IgD-negative memory B cell (primary cell): ENCODE data around the gene PEX14. TPM values are rescaled to one million over a fixed set of nuclear protein-coding genes. Genes with fewer than 3 reads are reported as not detected.
"Not testable (repeated sequence)": the region's sequence is repeated elsewhere in the genome, so short reads cannot be mapped to it uniquely, and the experiment has no call there.

Source experiments
- H3K27ac Mint-ChIP-seq, 3 donors: one replicate each; pipeline ENCODE4 v1.8.0; 2020 to 2022; ENCODE audit warnings: mild to moderate bottlenecking in 3 of 3, mixed read lengths in 3 of 3, moderate library complexity in 1 of 3
- H3K27me3 Mint-ChIP-seq: one replicate; pipeline ENCODE4 v1.8.0; 2021; ENCODE audit warnings: mixed read lengths
- H3K36me3 Mint-ChIP-seq: one replicate; pipeline ENCODE4 v1.8.0; 2020; ENCODE audit warnings: mild to moderate bottlenecking, mixed read lengths
- H3K4me1 Mint-ChIP-seq, 3 donors: one replicate each; pipeline ENCODE4 v1.8.0; 2020 to 2022; ENCODE audit warnings: mixed read lengths in 3 of 3, mild to moderate bottlenecking in 1 of 3
- H3K4me3 Mint-ChIP-seq, 4 donors: one replicate each; pipeline ENCODE4 v1.8.0; 2020 to 2022; ENCODE audit warnings: mild to moderate bottlenecking in 4 of 4, mixed read lengths in 4 of 4, moderate library complexity in 3 of 4
- H3K9me3 Mint-ChIP-seq, 3 donors: one replicate each; pipeline ENCODE4 v1.8.0; 2020 to 2021; ENCODE audit warnings: mixed read lengths in 3 of 3, mild to moderate bottlenecking in 1 of 3
- polyA plus RNA-seq: library from polyadenylated mRNA; unstranded; fragments of 300-500 nt; fragmentation: Illumina TruSeq; gene quantifications from one replicate; pipeline ENCODE4 v1.2.3, GENCODE V29; 2021

The PEX14 gene
- polyA plus RNA-seq, 1 donor from 2014 or later = 7.6 TPM

GRCh38 chr1:10495952-10496351, 21.2 kb downstream of the PEX14 start:
- Mint-ChIP-seq H3K4me3 (peak overlapping the region in 2 of 4 donors; percentile 25 to 60), H3K9me3 (no peaks in the 10 kb centered on the region), H3K4me1 (peaks cover 5 to 20% (median 13%) of the 10 kb centered on the region in 3 donors), H3K27ac (peak overlapping the region; percentile 43 to 95 (median 93)), H3K27me3 (no peaks in the 10 kb centered on the region), H3K36me3 (no peaks in the 10 kb centered on the region)

- Mint-ChIP-seq H3K9me3 (no peaks in the 10 kb centered on the region), H3K4me1 (peaks cover 8 to 20% (median 16%) of the 10 kb centered on the region in 3 donors), H3K36me3 (no peaks in the 10 kb centered on the region), H3K27me3 (no peaks in the 10 kb centered on the region), H3K4me3 (peak overlapping the region in 1 of 4 donors; percentile 4), H3K27ac (no peak overlapping the region)
Observed at GRCh38 chr1:10497109-10497508, 22.4 kb downstream of the PEX14 start.

GRCh38 chr1:10498231-10498630, 23.5 kb downstream of the PEX14 start:
- no peaks in the 10 kb centered on the region for H3K36me3 Mint-ChIP-seq
- peaks cover 11 to 23% (median 19%) of the 10 kb centered on the region in 3 donors for H3K4me1 Mint-ChIP-seq
- no peaks in the 10 kb centered on the region for H3K9me3 Mint-ChIP-seq
- H3K27ac Mint-ChIP-seq = peak overlapping the region in 1 of 3 donors; percentile 42
- no peaks in the 10 kb centered on the region for H3K27me3 Mint-ChIP-seq
- H3K4me3 Mint-ChIP-seq = peak overlapping the region in 2 of 4 donors; percentile 3 to 23

- H3K4me3 Mint-ChIP-seq = no peak overlapping the region
- no peak overlapping the region for H3K27ac Mint-ChIP-seq
- H3K4me1 Mint-ChIP-seq = peaks cover 6 to 13% (median 9%) of the 10 kb centered on the region in 3 donors
- H3K9me3 Mint-ChIP-seq = no peaks in the 10 kb centered on the region
- no peaks in the 10 kb centered on the region for H3K27me3 Mint-ChIP-seq
- H3K36me3 Mint-ChIP-seq = no peaks in the 10 kb centered on the region
Observed at GRCh38 chr1:10502206-10502605, 27.5 kb downstream of the PEX14 start.

GRCh38 chr1:10504249-10504648, 29.5 kb downstream of the PEX14 start:
- H3K9me3 Mint-ChIP-seq = no peaks in the 10 kb centered on the region
- peaks cover 12 to 14% (median 13%) of the 10 kb centered on the region in 3 donors for H3K4me1 Mint-ChIP-seq
- no peak overlapping the region for H3K4me3 Mint-ChIP-seq
- H3K36me3 Mint-ChIP-seq = no peaks in the 10 kb centered on the region
- H3K27ac Mint-ChIP-seq = no peak overlapping the region
- no peaks in the 10 kb centered on the region for H3K27me3 Mint-ChIP-seq

GRCh38 chr1:10506046-10506676, 31.4 kb downstream of the PEX14 start:
- H3K27ac Mint-ChIP-seq = peak overlapping the region in 1 of 3 donors; percentile 67
- H3K9me3 Mint-ChIP-seq, H3K36me3 Mint-ChIP-seq, H3K4me3 Mint-ChIP-seq, H3K27me3 Mint-ChIP-seq: not testable (repeated sequence)
- H3K4me1 Mint-ChIP-seq = peaks cover 22 to 24% (median 23%) of the 10 kb centered on the region in 3 donors

- Mint-ChIP-seq H3K9me3 (no peaks in the 10 kb centered on the region), H3K4me1 (peaks cover 25 to 29% (median 26%) of the 10 kb centered on the region in 3 donors), H3K27ac (peak overlapping the region in 1 of 3 donors; percentile 67), H3K27me3 (no peaks in the 10 kb centered on the region), H3K36me3 (no peaks in the 10 kb centered on the region), H3K4me3 (no peak overlapping the region)
Observed at GRCh38 chr1:10506677-10507047, 31.9 kb downstream of the PEX14 start.

GRCh38 chr1:10507111-10507879, 32.5 kb downstream of the PEX14 start:
- Mint-ChIP-seq H3K27ac (peak overlapping the region in 1 of 3 donors; percentile 9), H3K4me1 (peaks cover 20 to 28% (median 21%) of the 10 kb centered on the region in 3 donors), H3K4me3 (peak overlapping the region in 1 of 4 donors; percentile 58), H3K36me3 (no peaks in the 10 kb centered on the region), H3K9me3 (no peaks in the 10 kb centered on the region), H3K27me3 (no peaks in the 10 kb centered on the region)

- Mint-ChIP-seq H3K36me3 (no peaks in the 10 kb centered on the region), H3K4me1 (peaks cover 20 to 29% (median 21%) of the 10 kb centered on the region in 3 donors), H3K9me3 (no peaks in the 10 kb centered on the region), H3K4me3 (no peak overlapping the region), H3K27ac (peak overlapping the region in 1 of 3 donors; percentile 69), H3K27me3 (no peaks in the 10 kb centered on the region)
Observed at GRCh38 chr1:10508511-10508951, 33.8 kb downstream of the PEX14 start.

- no peak overlapping the region for H3K27ac Mint-ChIP-seq
- peaks cover 1% of the 10 kb centered on the region for H3K36me3 Mint-ChIP-seq
- peak overlapping the region in 2 of 4 donors; percentile 16 to 76 for H3K4me3 Mint-ChIP-seq
- no peaks in the 10 kb centered on the region for H3K27me3 Mint-ChIP-seq
- no peaks in the 10 kb centered on the region for H3K9me3 Mint-ChIP-seq
- peaks cover 23 to 29% (median 29%) of the 10 kb centered on the region in 3 donors for H3K4me1 Mint-ChIP-seq
Observed at GRCh38 chr1:10509809-10510509, 35.2 kb downstream of the PEX14 start.

GRCh38 chr1:10510520-10511493, 36.1 kb downstream of the PEX14 start:
- H3K36me3 Mint-ChIP-seq = peaks cover 1% of the 10 kb centered on the region
- H3K4me1 Mint-ChIP-seq = peaks cover 23 to 33% (median 29%) of the 10 kb centered on the region in 3 donors
- H3K9me3 Mint-ChIP-seq = no peaks in the 10 kb centered on the region
- peak overlapping the region in 2 of 3 donors; percentile 81 to 82 for H3K27ac Mint-ChIP-seq
- peak overlapping the region in 3 of 4 donors; percentile 16 to 90 (median 76) for H3K4me3 Mint-ChIP-seq
- no peaks in the 10 kb centered on the region for H3K27me3 Mint-ChIP-seq

- Mint-ChIP-seq H3K4me3 (peak overlapping the region in 1 of 4 donors; percentile 76), H3K27me3 (no peaks in the 10 kb centered on the region), H3K27ac (peak overlapping the region in 1 of 3 donors; percentile 82), H3K9me3 (no peaks in the 10 kb centered on the region), H3K4me1 (peaks cover 23 to 38% (median 29%) of the 10 kb centered on the region in 3 donors), H3K36me3 (peaks cover 1% of the 10 kb centered on the region)
Observed at GRCh38 chr1:10511494-10511885, 36.7 kb downstream of the PEX14 start.

GRCh38 chr1:10513199-10513598, 38.4 kb downstream of the PEX14 start:
- H3K27ac Mint-ChIP-seq = peak overlapping the region in 1 of 3 donors; percentile 54
- peaks cover 18 to 33% (median 25%) of the 10 kb centered on the region in 3 donors for H3K4me1 Mint-ChIP-seq
- H3K4me3 Mint-ChIP-seq = peak overlapping the region in 1 of 4 donors; percentile 35
- peaks cover 1% of the 10 kb centered on the region for H3K36me3 Mint-ChIP-seq
- no peaks in the 10 kb centered on the region for H3K27me3 Mint-ChIP-seq
- no peaks in the 10 kb centered on the region for H3K9me3 Mint-ChIP-seq
